Transverse colon (tissue), 4 donors: Measurements from ENCODE around the gene EVC. TPM values are rescaled to one million over a fixed set of nuclear protein-coding genes. Genes with fewer than 3 reads are reported as not detected.

Source experiments
- DNase-seq: peaks from one replicate; pipeline ENCODE4 v3.0.0-alpha.2; 2019
- H3K27ac ChIP-seq, 4 donors: fragments of 200-600 bp; sonication (generic); 2 replicates each; pipeline ENCODE4 v1.5.1; 2016 to 2018; ENCODE audit warnings: inconsistent platforms in 4 of 4
- H3K27me3 ChIP-seq: fragments of 200-600 bp; sonication (generic); 2 replicates; pipeline ENCODE4 v1.5.1; 2017; ENCODE audit warnings: inconsistent platforms
- H3K36me3 ChIP-seq, 4 donors: fragments of 200-600 bp; sonication (generic); 2 replicates each; pipeline ENCODE4 v1.5.1; 2017 to 2019; ENCODE audit warnings: inconsistent platforms in 4 of 4
- H3K4me1 ChIP-seq, 4 donors: fragments of 200-600 bp; sonication (generic); 2 replicates each; pipeline ENCODE4 v1.5.1; 2017 to 2020; ENCODE audit warnings: inconsistent platforms in 4 of 4
- H3K4me3 ChIP-seq, 4 donors: fragments of 200-600 bp; sonication (generic); 1 replicate in 1 of 4; 2 replicates in 3 of 4; pipeline versions ENCODE4 v1.5.1 to v1.6.1; 2017 to 2019; ENCODE audit warnings: inconsistent platforms in 4 of 4
- H3K9me3 ChIP-seq, 2 donors: fragments of 200-600 bp; sonication (generic); 2 replicates each; pipeline ENCODE4 v1.5.1; 2017 to 2019; ENCODE audit warnings: inconsistent platforms in 2 of 2
- CTCF ChIP-seq, 5 experiments: fragments of 200-600 bp in 3 of 5; fragments of 450-650 bp in 2 of 5; sonication (generic) in 3 of 5; IDR thresholded peaks; 1 replicate in 2 of 5; 2 replicates in 3 of 5; pipeline ENCODE4 v1.5.1; 2016 to 2017; ENCODE audit warnings: antibody characterized with exemption in 5 of 5, inconsistent platforms in 3 of 5, mild to moderate bottlenecking in 2 of 5, moderate library complexity in 1 of 5
- EP300 ChIP-seq: sonication (generic); formaldehyde crosslinking; IDR thresholded peaks from one replicate; pipeline ENCODE4 v1.6.1; 2017; ENCODE audit warnings: antibody characterized with exemption, low read depth
- POLR2A ChIP-seq: fragments of 450-650 bp; IDR thresholded peaks from one replicate; pipeline ENCODE4 v1.6.1; 2016; ENCODE audit warnings: antibody characterized with exemption, mild to moderate bottlenecking, moderate library complexity
- POLR2AphosphoS5 ChIP-seq, 3 donors: sonication (generic); formaldehyde crosslinking; IDR thresholded peaks; one replicate each; pipeline ENCODE4 v1.6.1; 2016; ENCODE audit warnings: antibody characterized with exemption in 3 of 3
- WGBS, 2 donors: methylation state at CpG; one replicate each; pipeline ENCODE4 v1.1.5; 2018; ENCODE audit warnings: low coverage in 1 of 2; 5-methylcytosine and 5-hydroxymethylcytosine counted together
- in situ Hi-C, 4 donors: fragments of 200-750 bp; cut with MboI; loops; one replicate each; pipeline versions ENCODE4 v1.15.0 to v1.15.1; 2017; ENCODE audit warnings: low sequenced_read_pairs in 3 of 4, low pct_ligation_motif_present in 1 of 4, low pct_unique_long_range_greater_than_20kb in 1 of 4
- intact Hi-C: fragments of 100-400 bp; cut with DNase I; formaldehyde crosslinking; loops from one replicate; pipeline ENCODE4 v1.15.1; 2023; ENCODE audit warnings: low total_unique reads
- total RNA-seq, 4 donors: library from RNA; depleted of rRNA; stranded (reverse); fragments of >200 nt; gene quantifications; one replicate each; pipeline ENCODE4 v1.1.0, GENCODE V29; 2016

EVC gene
- total RNA-seq, 4 donors from 2014 or later: 6.0 to 45.8 (median 12.0) TPM

DNA sequence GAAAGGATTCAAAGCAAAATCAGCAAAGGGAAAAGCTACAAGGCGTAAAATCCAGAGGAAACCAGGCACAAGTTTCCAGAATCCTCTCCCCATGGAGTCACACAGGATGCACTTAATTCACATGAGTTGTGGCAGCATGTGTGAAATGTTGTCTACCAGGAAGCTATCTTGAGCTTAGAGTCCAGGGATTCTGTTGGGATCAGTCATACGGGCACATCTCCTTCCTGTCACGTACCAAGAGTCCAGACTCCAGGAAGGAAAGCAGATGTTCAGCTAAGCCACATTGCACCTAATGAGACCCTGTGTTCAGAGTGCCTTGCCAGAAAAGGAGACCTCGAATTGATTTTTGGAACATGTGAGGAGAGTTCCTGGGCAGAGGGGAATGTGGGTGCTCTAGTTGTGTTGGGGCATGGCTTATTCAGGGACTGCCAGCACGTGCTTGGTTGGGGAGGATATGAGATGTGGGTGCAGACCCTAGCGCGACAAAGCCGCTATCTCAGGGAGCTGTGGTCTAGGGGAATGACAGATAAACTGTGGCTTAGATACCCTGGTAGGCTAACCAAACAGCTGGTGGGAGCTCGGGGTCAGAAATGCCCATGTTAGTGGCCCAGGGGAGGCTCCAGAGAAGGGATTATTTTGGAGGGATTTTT lies 70.0 kb downstream of the EVC start:
- in situ Hi-C loops: no loop called here
- Histone ChIP-seq H3K36me3 (peaks cover 0 to 6% (median 0%) of the 10 kb centered on the region in 4 donors), H3K27ac (no peak overlapping the region), H3K9me3 (peaks cover 9% of the 10 kb centered on the region in 2 donors), H3K4me1 (no peaks in the 10 kb centered on the region), H3K27me3 (no peaks in the 10 kb centered on the region), H3K4me3 (no peak overlapping the region)
- intact Hi-C loops: loop anchor here (5.0 kb wide), 1 partner anchor 401 kb away; no protein-coding TSS in a partner anchor
- 80 to 86% methylated on average over 1 to 9 of the region's 9 CpGs for WGBS, 2 donors
- DNase-seq: no peak
- TF ChIP-seq CTCF (IDR thresholded peaks at IDR 0.05) (no peak), POLR2A (no peak), POLR2AphosphoS5 (IDR thresholded peaks at IDR 0.05) (no peak), EP300 (no peak)

DNA sequence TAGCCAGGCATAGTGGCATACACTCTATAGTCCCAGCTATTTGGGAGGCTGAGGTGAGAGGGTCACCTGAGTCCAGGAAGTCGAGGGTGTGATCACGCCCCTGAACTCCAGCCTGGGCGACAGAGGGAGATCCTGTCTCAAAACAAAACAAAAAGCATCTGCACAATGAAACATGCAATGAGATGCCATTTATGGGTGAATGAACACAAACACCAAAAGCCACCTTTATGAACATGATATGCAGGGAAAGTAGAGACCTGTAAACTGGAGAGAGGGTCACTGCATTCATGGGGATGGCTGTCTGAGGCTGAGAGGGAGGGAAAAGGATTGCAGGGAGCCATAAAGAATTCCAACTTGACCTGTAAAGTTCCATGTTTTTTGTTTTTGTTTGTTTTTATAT lies 70.7 kb downstream of the EVC start:
- WGBS, 2 donors: 78% methylated on average over 3 of the region's 3 CpGs; no CpG with 5 or more reads in 1 of the 2 donors
- Histone ChIP-seq H3K27ac (no peak overlapping the region), H3K27me3 (no peaks in the 10 kb centered on the region), H3K36me3 (peaks cover 0 to 3% (median 0%) of the 10 kb centered on the region in 4 donors), H3K4me3 (no peak overlapping the region), H3K9me3 (peaks cover 2 to 6% of the 10 kb centered on the region in 2 donors), H3K4me1 (no peaks in the 10 kb centered on the region)
- in situ Hi-C loops (no loop called here), intact Hi-C loops (loop anchor here (5.0 kb wide), 1 partner anchor 401 kb away; no protein-coding TSS in a partner anchor)
- no peak for TF ChIP-seq CTCF (IDR thresholded peaks at IDR 0.05)
- no peak for TF ChIP-seq POLR2A
- no peak for TF ChIP-seq POLR2AphosphoS5 (IDR thresholded peaks at IDR 0.05)
- no peak for TF ChIP-seq EP300
- DNase-seq: no peak

GRCh38 chr4:5782829-5783476 lies 72.0 kb downstream of the EVC start:
- Histone ChIP-seq H3K4me3 (no peak overlapping the region), H3K36me3 (no peaks in the 10 kb centered on the region), H3K4me1 (no peaks in the 10 kb centered on the region), H3K27me3 (no peaks in the 10 kb centered on the region), H3K9me3 (no peaks in the 10 kb centered on the region), H3K27ac (no peak overlapping the region)
- no peak for DNase-seq
- intact Hi-C loops: loop anchor here (5.0 kb wide), 1 partner anchor 399 kb away; no protein-coding TSS in a partner anchor
- 77 to 84% methylated on average over 5 to 6 of the region's 6 CpGs for WGBS, 2 donors
- TF ChIP-seq CTCF (IDR thresholded peaks at IDR 0.05): no peak
- no peak for TF ChIP-seq POLR2A
- no peak for TF ChIP-seq POLR2AphosphoS5 (IDR thresholded peaks at IDR 0.05)
- no peak for TF ChIP-seq EP300
- in situ Hi-C loops: no loop called here

DNA sequence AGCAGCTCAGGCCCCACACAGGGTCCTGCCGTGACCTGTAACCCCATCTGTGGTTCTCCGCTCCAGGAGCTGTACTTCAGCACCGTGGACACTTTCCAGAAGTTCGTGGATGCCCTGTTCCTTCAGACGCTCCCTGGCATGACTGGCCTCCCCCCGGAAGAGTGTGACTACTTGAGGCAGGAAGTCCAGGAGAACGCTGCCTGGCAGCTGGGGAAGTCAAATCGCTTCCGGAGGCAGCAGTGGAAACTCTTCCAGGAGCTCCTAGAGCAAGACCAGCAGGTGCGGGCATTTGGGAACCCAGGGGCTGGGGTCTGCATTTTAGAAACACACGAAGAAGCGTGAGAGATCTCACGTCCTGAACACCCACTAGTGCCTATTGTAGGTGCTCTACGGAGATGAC lies 72.5 kb downstream of the EVC start:
- in situ Hi-C loops (no loop called here), intact Hi-C loops (loop anchor here (5.0 kb wide), 1 partner anchor 399 kb away; no protein-coding TSS in a partner anchor)
- no peak for DNase-seq
- no peak for TF ChIP-seq EP300
- TF ChIP-seq CTCF (IDR thresholded peaks at IDR 0.05): no peak
- TF ChIP-seq POLR2A: no peak
- TF ChIP-seq POLR2AphosphoS5 (IDR thresholded peaks at IDR 0.05): no peak
- no peak overlapping the region for H3K27ac ChIP-seq
- no peaks in the 10 kb centered on the region for H3K4me1 ChIP-seq
- H3K4me3 ChIP-seq: no peak overlapping the region
- WGBS, 2 donors: 83% methylated on average over 14 of the region's 14 CpGs; no CpG with 5 or more reads in 1 of the 2 donors
- no peaks in the 10 kb centered on the region for H3K9me3 ChIP-seq
- no peaks in the 10 kb centered on the region for H3K36me3 ChIP-seq
- H3K27me3 ChIP-seq: no peaks in the 10 kb centered on the region
